ENCODE data around the gene LDHB.
A peak's percentile ranks its signal among the peaks of the same experiment; 100 is the strongest.

DNA sequence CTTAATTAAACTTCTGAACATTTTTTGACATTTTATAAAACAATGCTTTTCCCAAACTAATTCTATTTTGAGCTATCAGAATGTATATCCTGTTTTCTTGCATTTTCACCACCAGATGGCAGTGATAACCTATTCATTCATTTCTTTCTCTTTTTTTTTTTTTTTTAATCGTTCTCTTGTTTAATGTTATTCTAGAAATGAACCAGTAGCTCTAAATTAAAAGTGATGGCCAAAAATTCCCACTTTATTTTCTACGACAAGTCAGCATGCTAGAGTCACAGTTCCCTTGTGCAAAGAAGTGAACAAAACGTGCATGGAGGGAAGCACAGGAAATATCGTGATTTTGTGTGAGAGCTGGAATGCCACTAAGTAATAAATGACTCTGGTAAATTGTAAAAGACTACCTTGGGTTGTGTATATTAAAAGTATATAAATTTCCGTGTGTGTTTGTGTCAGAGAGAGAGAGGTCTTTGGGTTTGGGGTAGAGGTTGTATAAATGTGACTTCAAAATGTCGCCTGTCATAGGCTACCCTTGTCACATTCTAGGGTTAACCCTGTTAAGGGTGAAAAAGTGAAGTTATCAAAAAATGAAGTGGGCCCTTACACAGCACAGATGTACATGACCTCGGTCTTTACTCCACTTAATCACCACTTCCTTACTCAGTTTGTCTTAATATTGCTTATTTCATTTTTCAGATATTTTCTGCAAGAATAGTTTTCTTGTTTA, 40.4 kb upstream of the LDHB start:
- TF ChIP-seq, protein P1, sequence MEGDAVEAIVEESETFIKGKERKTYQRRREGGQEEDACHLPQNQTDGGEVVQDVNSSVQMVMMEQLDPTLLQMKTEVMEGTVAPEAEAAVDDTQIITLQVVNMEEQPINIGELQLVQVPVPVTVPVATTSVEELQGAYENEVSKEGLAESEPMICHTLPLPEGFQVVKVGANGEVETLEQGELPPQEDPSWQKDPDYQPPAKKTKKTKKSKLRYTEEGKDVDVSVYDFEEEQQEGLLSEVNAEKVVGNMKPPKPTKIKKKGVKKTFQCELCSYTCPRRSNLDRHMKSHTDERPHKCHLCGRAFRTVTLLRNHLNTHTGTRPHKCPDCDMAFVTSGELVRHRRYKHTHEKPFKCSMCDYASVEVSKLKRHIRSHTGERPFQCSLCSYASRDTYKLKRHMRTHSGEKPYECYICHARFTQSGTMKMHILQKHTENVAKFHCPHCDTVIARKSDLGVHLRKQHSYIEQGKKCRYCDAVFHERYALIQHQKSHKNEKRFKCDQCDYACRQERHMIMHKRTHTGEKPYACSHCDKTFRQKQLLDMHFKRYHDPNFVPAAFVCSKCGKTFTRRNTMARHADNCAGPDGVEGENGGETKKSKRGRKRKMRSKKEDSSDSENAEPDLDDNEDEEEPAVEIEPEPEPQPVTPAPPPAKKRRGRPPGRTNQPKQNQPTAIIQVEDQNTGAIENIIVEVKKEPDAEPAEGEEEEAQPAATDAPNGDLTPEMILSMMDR (IDR thresholded peaks at IDR 0.05; ENCODE audit: low read length) = peak; percentile 68
- no peak for TF ChIP-seq EZH2 (IDR thresholded peaks at IDR 0.05; ENCODE audit: borderline replicate concordance, low read length)
